ENCODE data around the gene MAPKAPK2. TPM values are rescaled to one million over a fixed set of nuclear protein-coding genes. Genes with fewer than 3 reads are reported as not detected.
A peak's percentile ranks its signal among the peaks of the same experiment; 100 is the strongest.

Gene MAPKAPK2
- total RNA-seq, 1 experiment from 2014 or later: 54.9 TPM

GRCh38 chr1:206698011-206698410 lies 13.3 kb downstream of the MAPKAPK2 start:
- TF ChIP-seq NFYB (CRISPR knock-in tag; conservative IDR thresholded peaks at IDR 0.05; ENCODE audit: low read depth): no peak
- POLR2A ChIA-PET: no interaction called here
- Mint-ChIP-seq H3K9me3 (no peaks in the 10 kb centered on the region), H3K4me3 (no peak overlapping the region), H3K27ac (no peak overlapping the region), H3K4me1 (peaks cover 73% of the 10 kb centered on the region), H3K27me3 (ENCODE audit: low read depth) (no peaks in the 10 kb centered on the region; the same call in 1 of the 2 replicates), H3K36me3 (no peaks in the 10 kb centered on the region)
- DNase-seq (ENCODE audit: low spot score): no peak
- no peak for ATAC-seq
- CTCF ChIA-PET: no interaction called here

- no peaks in the 10 kb centered on the region for H3K36me3 Mint-ChIP-seq
- H3K9me3 Mint-ChIP-seq: no peaks in the 10 kb centered on the region
- TF ChIP-seq CREM (CRISPR knock-in tag; IDR thresholded peaks at IDR 0.05) (no peak), NFE2L1 (CRISPR knock-in tag; IDR thresholded peaks at IDR 0.05) (no peak), FOXP4 (CRISPR knock-in tag; IDR thresholded peaks at IDR 0.05) (no peak), SOX15 (CRISPR knock-in tag; IDR thresholded peaks at IDR 0.05) (no peak), ZSCAN18 (CRISPR knock-in tag; IDR thresholded peaks at IDR 0.05) (no peak), ELF4 (CRISPR knock-in tag; IDR thresholded peaks at IDR 0.05; ENCODE audit: low read depth) (no peak), RELA (CRISPR knock-in tag; IDR thresholded peaks at IDR 0.05; ENCODE audit: borderline replicate concordance) (no peak), FOXP1 (CRISPR knock-in tag; IDR thresholded peaks at IDR 0.05; ENCODE audit: borderline replicate concordance) (no peak), ZNF219 (CRISPR knock-in tag; IDR thresholded peaks at IDR 0.05; ENCODE audit: borderline replicate concordance) (no peak), CTCF (IDR thresholded peaks at IDR 0.05) (no peak)
- TF ChIP-seq, protein P1, sequence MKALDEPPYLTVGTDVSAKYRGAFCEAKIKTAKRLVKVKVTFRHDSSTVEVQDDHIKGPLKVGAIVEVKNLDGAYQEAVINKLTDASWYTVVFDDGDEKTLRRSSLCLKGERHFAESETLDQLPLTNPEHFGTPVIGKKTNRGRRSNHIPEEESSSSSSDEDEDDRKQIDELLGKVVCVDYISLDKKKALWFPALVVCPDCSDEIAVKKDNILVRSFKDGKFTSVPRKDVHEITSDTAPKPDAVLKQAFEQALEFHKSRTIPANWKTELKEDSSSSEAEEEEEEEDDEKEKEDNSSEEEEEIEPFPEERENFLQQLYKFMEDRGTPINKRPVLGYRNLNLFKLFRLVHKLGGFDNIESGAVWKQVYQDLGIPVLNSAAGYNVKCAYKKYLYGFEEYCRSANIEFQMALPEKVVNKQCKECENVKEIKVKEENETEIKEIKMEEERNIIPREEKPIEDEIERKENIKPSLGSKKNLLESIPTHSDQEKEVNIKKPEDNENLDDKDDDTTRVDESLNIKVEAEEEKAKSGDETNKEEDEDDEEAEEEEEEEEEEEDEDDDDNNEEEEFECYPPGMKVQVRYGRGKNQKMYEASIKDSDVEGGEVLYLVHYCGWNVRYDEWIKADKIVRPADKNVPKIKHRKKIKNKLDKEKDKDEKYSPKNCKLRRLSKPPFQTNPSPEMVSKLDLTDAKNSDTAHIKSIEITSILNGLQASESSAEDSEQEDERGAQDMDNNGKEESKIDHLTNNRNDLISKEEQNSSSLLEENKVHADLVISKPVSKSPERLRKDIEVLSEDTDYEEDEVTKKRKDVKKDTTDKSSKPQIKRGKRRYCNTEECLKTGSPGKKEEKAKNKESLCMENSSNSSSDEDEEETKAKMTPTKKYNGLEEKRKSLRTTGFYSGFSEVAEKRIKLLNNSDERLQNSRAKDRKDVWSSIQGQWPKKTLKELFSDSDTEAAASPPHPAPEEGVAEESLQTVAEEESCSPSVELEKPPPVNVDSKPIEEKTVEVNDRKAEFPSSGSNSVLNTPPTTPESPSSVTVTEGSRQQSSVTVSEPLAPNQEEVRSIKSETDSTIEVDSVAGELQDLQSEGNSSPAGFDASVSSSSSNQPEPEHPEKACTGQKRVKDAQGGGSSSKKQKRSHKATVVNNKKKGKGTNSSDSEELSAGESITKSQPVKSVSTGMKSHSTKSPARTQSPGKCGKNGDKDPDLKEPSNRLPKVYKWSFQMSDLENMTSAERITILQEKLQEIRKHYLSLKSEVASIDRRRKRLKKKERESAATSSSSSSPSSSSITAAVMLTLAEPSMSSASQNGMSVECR (CRISPR knock-in tag; IDR thresholded peaks at IDR 0.05; ENCODE audit: borderline replicate concordance): no peak
- H3K27ac Mint-ChIP-seq: no peak overlapping the region
- CTCF ChIA-PET: interaction anchor here (1.2 kb wide), 1 partner anchor 35 kb away, joined by 3 read pairs; no protein-coding TSS in a partner anchor
- no peaks in the 10 kb centered on the region; the same call in 1 of the 2 replicates for H3K27me3 Mint-ChIP-seq (ENCODE audit: low read depth)
- H3K4me3 Mint-ChIP-seq: no peak overlapping the region
- ATAC-seq: no peak
- DNase-seq (ENCODE audit: low spot score): no peak
- POLR2A ChIA-PET: no interaction called here
- peaks cover 73% of the 10 kb centered on the region for H3K4me1 Mint-ChIP-seq
Measured at GRCh38 chr1:206699000-206699586, 14.4 kb downstream of the MAPKAPK2 start.

DNA sequence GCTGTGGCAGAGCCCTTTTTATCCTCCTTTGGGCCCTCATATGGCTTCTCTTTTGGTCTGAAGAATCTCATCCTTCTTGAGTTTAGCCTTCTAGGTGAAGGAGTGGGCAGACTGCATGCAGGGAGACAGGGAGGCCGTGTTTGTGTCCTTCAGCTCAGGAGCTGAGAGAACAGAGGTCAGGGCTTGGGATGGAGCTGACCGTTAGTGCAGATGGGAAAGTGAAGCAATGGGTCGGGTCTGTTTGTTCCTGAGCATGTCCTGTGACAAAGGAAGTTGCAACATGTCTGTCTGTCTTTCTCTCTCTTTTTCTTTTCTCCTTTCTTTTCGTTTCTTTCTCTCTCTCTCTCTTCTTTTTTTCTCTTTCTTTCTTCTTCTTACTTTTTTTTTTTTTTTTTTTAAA lies 14.9 kb downstream of the MAPKAPK2 start:
- Mint-ChIP-seq H3K36me3 (no peaks in the 10 kb centered on the region), H3K4me3 (no peak overlapping the region), H3K9me3 (no peaks in the 10 kb centered on the region), H3K27me3 (ENCODE audit: low read depth) (no peaks in the 10 kb centered on the region; the same call in 1 of the 2 replicates), H3K4me1 (peaks cover 73% of the 10 kb centered on the region), H3K27ac (no peak overlapping the region)
- ChIA-PET POLR2A (no interaction called here), CTCF (interaction anchor here (1.2 to 1.4 kb wide), 2 partner anchors 27 to 35 kb away, joined by 3 to 5 read pairs; no protein-coding TSS in a partner anchor)
- TF ChIP-seq GABPB1 (CRISPR knock-in tag; IDR thresholded peaks at IDR 0.05) (peak; percentile 57; the same call in 1 of the 2 replicates), SMAD4 (CRISPR knock-in tag; IDR thresholded peaks at IDR 0.05) (no peak)
- DNase-seq (ENCODE audit: low spot score) (no peak), ATAC-seq (no peak)
